Measurements from ENCODE around the gene ANXA5.
A peak's percentile ranks its signal among the peaks of the same experiment; 100 is the strongest.

Gene ANXA5

GRCh38 chr4:121698236-121698671 lies 1.5 kb upstream of the ANXA5 start:
- TF ChIP-seq SIN3A (IDR thresholded peaks at IDR 0.05; ENCODE audit: borderline replicate concordance, insufficient read depth, low read length) (no peak), FOXP2 (optimal IDR thresholded peaks at IDR 0.05; ENCODE audit: borderline replicate concordance, extremely low read depth, extremely low read length, insufficient read depth) (no peak), TAF1 (IDR thresholded peaks at IDR 0.05; ENCODE audit: borderline replicate concordance, insufficient read depth, low read length) (no peak), REST (IDR thresholded peaks at IDR 0.05; ENCODE audit: insufficient read depth in 1 of 2, low read depth in 2 of 2, low read length in 2 of 2) (no peak), POLR2AphosphoS5 (IDR thresholded peaks at IDR 0.05; ENCODE audit: low read depth, low read length) (no peak)

GRCh38 chr4:121697564-121697963 lies 784 bp upstream of the ANXA5 start:
- TF ChIP-seq SIN3A (IDR thresholded peaks at IDR 0.05; ENCODE audit: borderline replicate concordance, insufficient read depth, low read length), result no peak
- TF ChIP-seq REST (IDR thresholded peaks at IDR 0.05; ENCODE audit: insufficient read depth in 1 of 2, low read depth in 2 of 2, low read length in 2 of 2), result no peak
- no peak for TF ChIP-seq FOXP2 (optimal IDR thresholded peaks at IDR 0.05; ENCODE audit: borderline replicate concordance, extremely low read depth, extremely low read length, insufficient read depth)
- TF ChIP-seq TAF1 (IDR thresholded peaks at IDR 0.05; ENCODE audit: borderline replicate concordance, insufficient read depth, low read length), result no peak
- TF ChIP-seq POLR2AphosphoS5 (IDR thresholded peaks at IDR 0.05; ENCODE audit: low read depth, low read length), result no peak

DNA sequence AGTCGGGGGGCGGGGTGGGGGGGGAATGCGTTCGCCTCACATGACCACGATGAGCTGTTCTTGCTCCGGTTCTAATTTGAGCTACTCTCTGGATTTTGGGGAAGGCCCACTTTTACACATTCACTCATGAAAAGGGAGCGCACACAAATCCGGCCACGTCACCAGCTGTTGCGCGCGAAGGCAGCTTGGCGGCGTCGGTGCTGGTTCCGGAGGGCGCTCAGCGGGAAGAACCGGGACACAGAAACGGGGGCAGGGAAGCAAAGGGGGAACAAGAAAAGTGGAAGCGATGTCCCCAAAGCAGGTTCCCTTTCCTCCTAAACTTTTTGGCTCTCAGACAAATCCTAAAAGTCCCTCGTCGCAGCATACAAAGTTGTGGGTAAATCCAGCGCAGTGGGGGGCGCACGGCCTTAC lies 605 bp downstream of the ANXA5 start:
- TF ChIP-seq SIN3A (IDR thresholded peaks at IDR 0.05; ENCODE audit: borderline replicate concordance, insufficient read depth, low read length) (peak; percentile 60; the same call in 1 of the 2 replicates), REST (IDR thresholded peaks at IDR 0.05; ENCODE audit: insufficient read depth in 1 of 2, low read depth in 2 of 2, low read length in 2 of 2) (no peak), FOXP2 (optimal IDR thresholded peaks at IDR 0.05; ENCODE audit: borderline replicate concordance, extremely low read depth, extremely low read length, insufficient read depth) (peak; percentile 34)

GRCh38 chr4:121693886-121694285 lies 2.9 kb downstream of the ANXA5 start:
- TF ChIP-seq SIN3A (IDR thresholded peaks at IDR 0.05; ENCODE audit: borderline replicate concordance, insufficient read depth, low read length) (no peak), REST (IDR thresholded peaks at IDR 0.05; ENCODE audit: insufficient read depth in 1 of 2, low read depth in 2 of 2, low read length in 2 of 2) (no peak), FOXP2 (optimal IDR thresholded peaks at IDR 0.05; ENCODE audit: borderline replicate concordance, extremely low read depth, extremely low read length, insufficient read depth) (no peak), POLR2AphosphoS5 (IDR thresholded peaks at IDR 0.05; ENCODE audit: low read depth, low read length) (no peak), TAF1 (IDR thresholded peaks at IDR 0.05; ENCODE audit: borderline replicate concordance, insufficient read depth, low read length) (no peak)

DNA sequence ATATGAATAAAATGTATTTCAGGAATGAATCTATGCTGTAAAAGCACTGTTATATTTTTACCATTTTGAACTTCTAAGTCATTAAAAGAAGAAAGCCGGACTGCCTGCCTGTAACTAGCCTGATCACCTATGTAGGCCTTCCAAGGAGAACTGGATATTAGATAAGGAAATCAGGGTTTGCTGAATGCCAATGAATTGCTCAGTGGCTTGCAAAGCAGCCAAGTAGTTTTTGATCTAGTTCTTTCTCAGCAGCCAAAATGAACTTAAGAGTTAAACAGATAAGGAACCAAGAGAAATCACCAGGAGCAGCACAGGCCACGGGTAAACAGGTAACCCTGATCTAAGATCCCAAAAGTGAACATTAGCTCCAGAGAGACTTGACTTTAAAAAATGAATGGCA lies 3.3 kb downstream of the ANXA5 start:
- TF ChIP-seq POLR2AphosphoS5 (IDR thresholded peaks at IDR 0.05; ENCODE audit: low read depth, low read length) (no peak), REST (IDR thresholded peaks at IDR 0.05; ENCODE audit: insufficient read depth in 1 of 2, low read depth in 2 of 2, low read length in 2 of 2) (no peak), FOXP2 (optimal IDR thresholded peaks at IDR 0.05; ENCODE audit: borderline replicate concordance, extremely low read depth, extremely low read length, insufficient read depth) (no peak), SIN3A (IDR thresholded peaks at IDR 0.05; ENCODE audit: borderline replicate concordance, insufficient read depth, low read length) (no peak), TAF1 (IDR thresholded peaks at IDR 0.05; ENCODE audit: borderline replicate concordance, insufficient read depth, low read length) (no peak)
